Type B pancreatic cell (in vitro differentiated cells): Measurements from ENCODE around the gene CYP4A22. TPM values are rescaled to one million over a fixed set of nuclear protein-coding genes. Genes with fewer than 3 reads are reported as not detected.
A peak's percentile ranks its signal among the peaks of the same experiment; 100 is the strongest.
"Not testable (repeated sequence)": the region's sequence is repeated elsewhere in the genome, so short reads cannot be mapped to it uniquely, and the experiment has no call there.

Experiments
- DNase-seq: peaks from one replicate; pipeline ENCODE4 v3.0.0; 2021; ENCODE audit warnings: mixed read lengths; ENCODE audit not compliant: unreplicated experiment; ENCODE audit errors: extremely low spot score
- H3K27ac Mint-ChIP-seq: 2 replicates; pipeline ENCODE4 v1.8.0; 2021; ENCODE audit warnings: mild to moderate bottlenecking, mixed read lengths
- H3K27me3 Mint-ChIP-seq: 2 replicates; pipeline ENCODE4 v1.8.0; 2021; ENCODE audit warnings: mixed read lengths
- H3K36me3 Mint-ChIP-seq: 2 replicates; pipeline ENCODE4 v1.8.0; 2021; ENCODE audit warnings: mixed read lengths
- H3K4me1 Mint-ChIP-seq: one replicate; pipeline ENCODE4 v1.8.0; 2021; ENCODE audit warnings: mixed read lengths; ENCODE audit not compliant: unreplicated experiment
- H3K4me3 Mint-ChIP-seq: 2 replicates; pipeline ENCODE4 v1.8.0; 2021; ENCODE audit warnings: mild to moderate bottlenecking, mixed read lengths
- H3K9me3 Mint-ChIP-seq: 2 replicates; pipeline ENCODE4 v1.8.0; 2021; ENCODE audit warnings: mixed read lengths
- total RNA-seq: library from RNA; stranded (reverse); gene quantifications from 2 replicates; pipeline ENCODE4 v1.2.1, GENCODE V29; 2021; ENCODE audit warnings: low replicate concordance
- TF ChIP-seq, protein P1 (sequence below): fragments of 200-600 bp; sonication (generic); conservative IDR thresholded peaks from 2 replicates; pipeline ENCODE4 v1.5.0; 2021; ENCODE audit warnings: antibody characterized with exemption, mild to moderate bottlenecking

CYP4A22 gene
- total RNA-seq, 1 donor from 2014 or later, result not detected

- no peak for DNase-seq
- TF ChIP-seq, protein P1, sequence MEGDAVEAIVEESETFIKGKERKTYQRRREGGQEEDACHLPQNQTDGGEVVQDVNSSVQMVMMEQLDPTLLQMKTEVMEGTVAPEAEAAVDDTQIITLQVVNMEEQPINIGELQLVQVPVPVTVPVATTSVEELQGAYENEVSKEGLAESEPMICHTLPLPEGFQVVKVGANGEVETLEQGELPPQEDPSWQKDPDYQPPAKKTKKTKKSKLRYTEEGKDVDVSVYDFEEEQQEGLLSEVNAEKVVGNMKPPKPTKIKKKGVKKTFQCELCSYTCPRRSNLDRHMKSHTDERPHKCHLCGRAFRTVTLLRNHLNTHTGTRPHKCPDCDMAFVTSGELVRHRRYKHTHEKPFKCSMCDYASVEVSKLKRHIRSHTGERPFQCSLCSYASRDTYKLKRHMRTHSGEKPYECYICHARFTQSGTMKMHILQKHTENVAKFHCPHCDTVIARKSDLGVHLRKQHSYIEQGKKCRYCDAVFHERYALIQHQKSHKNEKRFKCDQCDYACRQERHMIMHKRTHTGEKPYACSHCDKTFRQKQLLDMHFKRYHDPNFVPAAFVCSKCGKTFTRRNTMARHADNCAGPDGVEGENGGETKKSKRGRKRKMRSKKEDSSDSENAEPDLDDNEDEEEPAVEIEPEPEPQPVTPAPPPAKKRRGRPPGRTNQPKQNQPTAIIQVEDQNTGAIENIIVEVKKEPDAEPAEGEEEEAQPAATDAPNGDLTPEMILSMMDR, result no peak
These were observed 829 bp downstream of the CYP4A22 start for GRCh38 chr1:47137925-47138615.

GRCh38 chr1:47140358-47140757 lies 3.1 kb downstream of the CYP4A22 start:
- H3K36me3 Mint-ChIP-seq, H3K9me3 Mint-ChIP-seq, H3K4me1 Mint-ChIP-seq, H3K27ac Mint-ChIP-seq, DNase-seq, H3K4me3 Mint-ChIP-seq: not testable (repeated sequence)
- H3K27me3 Mint-ChIP-seq, result peaks cover 16% of the 10 kb centered on the region

More at GRCh38 chr1:47137925-47138615, 829 bp downstream of the CYP4A22 start:
- Mint-ChIP-seq H3K27ac (no peak overlapping the region), H3K36me3 (no peaks in the 10 kb centered on the region), H3K4me3 (no peak overlapping the region), H3K27me3 (peaks cover 24% of the 10 kb centered on the region), H3K9me3 (no peaks in the 10 kb centered on the region), H3K4me1 (no peaks in the 10 kb centered on the region)

DNA sequence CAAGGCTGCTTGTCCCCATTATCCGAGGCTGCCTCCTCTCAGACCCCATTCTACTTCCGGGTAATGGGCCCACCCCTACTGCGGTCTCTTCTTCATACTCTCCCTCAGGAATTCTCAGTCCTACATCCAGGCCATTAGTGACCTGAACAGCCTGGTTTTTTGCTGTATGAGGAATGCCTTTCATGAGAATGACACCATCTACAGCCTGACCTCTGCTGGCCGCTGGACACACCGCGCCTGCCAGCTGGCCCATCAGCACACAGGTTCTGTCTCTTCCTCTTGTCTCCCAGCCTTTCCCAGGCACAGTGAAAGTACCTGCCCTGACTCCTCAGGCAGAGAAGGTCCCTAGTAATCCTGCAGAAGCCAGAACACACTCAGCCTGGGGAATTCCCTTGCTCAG lies 6.4 kb downstream of the CYP4A22 start:
- H3K9me3 Mint-ChIP-seq, H3K36me3 Mint-ChIP-seq, H3K4me1 Mint-ChIP-seq, H3K27ac Mint-ChIP-seq, DNase-seq, H3K4me3 Mint-ChIP-seq: not testable (repeated sequence)
- TF ChIP-seq, protein P1, result peak; percentile 54
- peaks cover 27% of the 10 kb centered on the region for H3K27me3 Mint-ChIP-seq

DNA sequence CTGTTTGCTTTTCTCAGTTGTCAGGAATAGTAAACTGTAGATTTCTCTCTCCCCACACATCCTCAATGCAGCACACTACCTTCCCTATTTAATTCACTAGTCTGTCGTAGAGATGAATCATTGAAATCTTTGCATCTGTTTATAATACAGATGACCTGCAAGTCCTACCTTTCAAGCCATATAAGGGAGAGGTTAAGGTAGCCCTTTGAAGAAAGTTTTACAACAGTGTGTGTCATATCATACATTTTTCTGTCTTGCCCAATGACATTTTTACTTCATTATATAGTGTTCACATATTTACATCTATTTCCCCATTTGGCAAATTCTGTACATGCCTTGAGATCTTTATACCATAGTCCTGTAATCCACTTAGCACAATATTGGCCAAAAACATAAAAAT lies 9.3 kb downstream of the CYP4A22 start:
- H3K27ac Mint-ChIP-seq, H3K36me3 Mint-ChIP-seq: not testable (repeated sequence)

GRCh38 chr1:47147047-47147785 lies 10.0 kb downstream of the CYP4A22 start:
- Mint-ChIP-seq H3K27me3 (peaks cover 28% of the 10 kb centered on the region), H3K27ac (no peak overlapping the region), H3K4me1 (peaks cover 4% of the 10 kb centered on the region), H3K36me3 (no peaks in the 10 kb centered on the region), H3K4me3 (no peak overlapping the region), H3K9me3 (no peaks in the 10 kb centered on the region)
- no peak for DNase-seq
- TF ChIP-seq, protein P1, result peak; percentile 30

More for the DNA sequence above, 9.3 kb downstream of the CYP4A22 start:
- H3K4me3 Mint-ChIP-seq, H3K4me1 Mint-ChIP-seq, DNase-seq, H3K9me3 Mint-ChIP-seq: not testable (repeated sequence)
- peaks cover 31% of the 10 kb centered on the region for H3K27me3 Mint-ChIP-seq

- H3K4me1 Mint-ChIP-seq, H3K27ac Mint-ChIP-seq: not testable (repeated sequence)
These were observed 11.9 kb downstream of the CYP4A22 start for GRCh38 chr1:47149162-47149561.

DNA sequence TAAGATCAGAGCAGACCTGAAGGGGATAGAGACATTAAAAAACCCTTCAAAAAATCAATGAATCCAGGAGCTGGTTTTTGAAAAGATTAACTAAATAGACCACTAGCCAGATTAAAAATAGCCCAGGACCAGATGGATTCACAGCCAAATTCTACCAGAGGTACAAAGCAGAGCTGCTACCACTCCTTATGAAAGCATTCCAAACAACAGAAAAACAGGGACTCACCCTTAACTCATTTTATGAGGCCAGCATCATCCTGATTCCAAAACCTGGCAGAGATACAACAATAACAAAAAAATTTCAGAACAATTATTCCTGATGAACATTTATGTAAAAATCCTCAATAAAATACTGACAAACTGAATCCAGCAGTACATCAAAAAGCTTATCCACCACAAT lies 19.2 kb downstream of the CYP4A22 start:
- not testable (repeated sequence) for DNase-seq, H3K4me1 Mint-ChIP-seq, H3K27ac Mint-ChIP-seq, H3K27me3 Mint-ChIP-seq, H3K4me3 Mint-ChIP-seq, H3K9me3 Mint-ChIP-seq, H3K36me3 Mint-ChIP-seq

More at GRCh38 chr1:47149162-47149561, 11.9 kb downstream of the CYP4A22 start:
- DNase-seq, H3K4me3 Mint-ChIP-seq, H3K9me3 Mint-ChIP-seq, H3K36me3 Mint-ChIP-seq: not testable (repeated sequence)
- peaks cover 25% of the 10 kb centered on the region for H3K27me3 Mint-ChIP-seq

DNA sequence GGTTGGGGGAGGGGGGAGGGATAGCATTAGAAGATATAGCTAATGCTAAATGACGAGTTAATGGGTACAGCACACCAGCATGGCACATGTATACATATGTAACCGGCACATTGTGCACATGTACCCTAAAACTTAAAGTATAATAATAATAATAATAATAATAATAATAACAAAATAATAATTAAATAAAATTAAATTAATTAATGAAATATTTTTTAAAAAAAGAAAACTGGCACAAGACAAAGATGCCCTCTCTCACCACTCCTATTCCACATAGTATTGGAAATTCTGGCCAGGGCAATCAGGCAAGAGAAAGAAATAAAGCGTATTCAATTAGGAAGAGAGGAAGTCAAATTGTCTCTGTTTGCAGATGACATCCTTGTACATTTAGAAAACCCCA lies 20.7 kb downstream of the CYP4A22 start:
- H3K27me3 Mint-ChIP-seq, H3K4me3 Mint-ChIP-seq, H3K9me3 Mint-ChIP-seq: not testable (repeated sequence)

More for the DNA sequence above, 20.7 kb downstream of the CYP4A22 start:
- not testable (repeated sequence) for DNase-seq, H3K36me3 Mint-ChIP-seq, H3K27ac Mint-ChIP-seq, H3K4me1 Mint-ChIP-seq
